COLO668 (cell line): ENCODE data around the gene NHEJ1.
A peak's percentile ranks its signal among the peaks of the same experiment; 100 is the strongest.

Experiments
- DNase-seq: peaks from one replicate; lab custom pipeline; 2025; ENCODE audit not compliant: unreplicated experiment; lab: John Stamatoyannopoulos, UW

Gene NHEJ1

DNA sequence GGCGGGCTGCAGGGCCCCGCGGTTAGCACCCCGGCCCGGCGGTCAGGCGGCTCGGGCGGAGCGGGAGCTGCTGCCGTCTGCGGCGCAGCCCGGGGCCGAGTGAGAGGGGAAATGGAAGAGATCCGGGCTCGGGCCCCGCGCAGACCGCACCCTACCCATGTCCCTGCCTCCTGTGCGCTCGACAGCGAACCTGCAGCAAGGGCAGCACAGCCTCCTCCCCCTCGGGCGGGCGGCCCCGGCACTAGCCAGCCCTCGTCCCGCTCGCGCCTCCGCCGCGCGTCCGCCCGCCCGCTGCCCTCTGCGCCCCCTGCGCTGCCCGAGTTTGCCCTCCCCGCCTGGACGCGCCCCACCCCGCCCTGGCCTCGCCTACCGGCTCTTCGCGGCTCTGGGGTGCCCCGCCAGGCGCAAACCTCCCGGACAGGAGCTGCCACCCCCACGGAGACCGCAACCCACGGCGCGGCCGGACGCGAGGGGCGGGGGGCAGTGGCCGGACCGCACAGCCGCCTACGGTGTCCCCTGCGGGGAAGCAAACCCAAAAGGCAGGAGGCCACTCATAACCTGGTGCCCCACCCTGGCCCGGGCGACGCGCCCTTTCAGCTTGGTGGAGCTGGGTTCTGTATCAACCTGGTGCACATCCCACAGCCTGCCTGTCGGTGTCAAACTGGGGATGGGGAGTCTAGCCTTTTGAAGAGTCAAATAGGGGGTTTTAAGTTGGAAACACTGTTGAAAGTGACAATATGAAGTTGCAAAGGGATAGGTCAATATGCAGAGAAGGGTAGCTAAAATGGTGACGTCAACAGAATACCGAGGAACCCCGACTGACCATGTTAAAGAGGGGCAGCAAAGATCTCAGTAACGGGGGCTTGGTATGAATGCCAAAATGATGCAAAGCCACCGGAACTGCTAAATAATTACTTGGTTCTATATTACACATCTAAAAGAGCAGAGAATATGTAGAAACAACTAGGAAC is 99.5 kb downstream of the NHEJ1 start, which contains the start of gene IHH:
TSS of gene IHH (minus strand) at position 101 of the 971 bp plus-strand sequence. CDS start 454 bp downstream, outside the sequence.
- DNase-seq = peak; percentile 67

DNA sequence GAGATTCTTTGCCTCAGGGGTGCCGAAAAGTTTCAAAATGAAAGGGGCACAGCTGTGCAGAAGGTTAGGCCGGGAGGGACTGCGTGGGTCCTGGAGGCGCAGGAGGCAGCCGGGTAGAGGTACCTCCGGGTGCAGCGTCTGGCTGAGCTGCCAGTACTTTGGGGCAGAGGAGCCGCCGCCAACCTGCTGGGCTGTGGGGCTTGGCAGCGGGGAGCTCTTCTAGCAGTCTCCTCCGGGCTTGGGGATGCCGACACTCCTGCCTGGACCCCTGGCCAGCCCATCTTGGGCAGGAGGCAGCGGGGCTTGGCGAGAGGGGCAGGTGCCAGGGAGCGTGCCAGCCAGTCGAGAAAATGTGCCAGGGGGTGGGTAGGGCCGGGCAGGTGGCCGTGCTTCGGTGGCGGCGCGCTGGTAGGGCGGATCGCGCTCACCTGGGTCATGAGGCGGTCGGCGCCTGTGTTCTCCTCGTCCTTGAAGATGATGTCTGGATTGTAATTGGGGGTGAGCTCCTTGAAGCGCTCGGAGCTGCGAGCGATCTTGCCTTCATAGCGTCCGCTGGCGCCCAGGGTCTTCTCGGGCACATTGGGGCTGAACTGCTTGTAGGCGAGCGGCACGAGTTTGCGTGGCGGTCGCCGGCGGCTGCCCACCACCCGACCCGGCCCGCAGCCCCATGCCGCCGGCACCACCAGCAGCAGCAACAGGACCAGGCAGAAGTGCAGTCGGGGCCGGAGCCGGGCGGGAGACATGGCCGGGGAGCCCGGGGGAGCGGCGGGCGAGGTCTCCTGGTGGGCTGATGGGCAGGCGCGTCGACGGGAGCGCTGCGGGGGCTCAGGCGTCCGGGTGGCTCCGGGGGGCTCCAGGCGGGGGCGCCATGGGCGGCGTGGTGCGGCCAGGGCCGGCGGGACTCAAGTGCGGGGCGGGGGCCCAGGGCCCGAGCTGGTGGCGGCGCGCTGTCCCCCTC is 100.6 kb downstream of the NHEJ1 start:
- DNase-seq = peak; percentile 68

- DNase-seq = peak; percentile 54
These were observed 101.3 kb downstream of the NHEJ1 start for GRCh38 chr2:219059375-219059724.

GRCh38 chr2:219058541-219059374 is 101.9 kb downstream of the NHEJ1 start:
- peak; percentile 64 for DNase-seq

DNA sequence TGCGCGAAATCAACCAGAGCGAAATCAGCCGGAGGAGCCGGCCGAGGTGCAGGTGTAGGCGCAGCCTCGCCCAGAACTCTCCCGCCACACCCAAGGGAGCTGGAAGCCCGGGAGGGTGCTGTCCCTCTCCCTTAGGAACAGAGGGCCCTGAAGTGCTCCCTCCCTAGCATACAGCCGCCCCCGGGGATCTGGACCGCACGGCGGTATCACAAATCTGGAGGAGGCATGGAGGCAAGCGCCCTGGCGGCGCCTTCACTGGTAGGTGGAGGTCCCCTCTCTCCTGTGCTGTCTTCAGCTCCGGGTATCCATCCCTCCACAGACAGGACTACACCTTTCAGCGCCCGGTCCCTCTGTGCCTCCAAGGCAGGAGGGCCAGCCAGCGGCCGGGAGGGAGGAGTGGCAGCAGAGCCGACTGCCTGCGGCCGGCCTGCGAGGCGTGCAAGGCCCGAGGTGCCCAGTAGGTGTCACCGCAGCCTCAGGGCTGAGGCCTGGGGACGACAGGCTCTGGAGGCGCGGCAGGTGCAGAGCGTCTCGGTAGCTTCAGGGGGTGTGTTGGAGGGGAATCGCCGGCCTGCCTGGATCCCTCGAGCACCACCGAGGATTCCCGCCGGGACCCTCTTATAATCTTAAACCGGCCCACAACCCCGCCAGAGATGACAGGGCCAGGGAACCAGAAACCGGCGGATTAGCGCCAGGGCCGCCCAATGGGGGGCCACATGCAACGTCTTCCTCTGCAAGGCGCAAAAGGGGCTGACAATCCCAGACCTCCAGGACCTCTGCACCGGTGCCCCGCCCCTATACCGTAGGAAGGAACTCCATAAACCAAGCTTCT is 102.7 kb downstream of the NHEJ1 start:
- DNase-seq = peak; percentile 89

GRCh38 chr2:219056896-219057708 is 103.5 kb downstream of the NHEJ1 start:
- no peak for DNase-seq

DNA sequence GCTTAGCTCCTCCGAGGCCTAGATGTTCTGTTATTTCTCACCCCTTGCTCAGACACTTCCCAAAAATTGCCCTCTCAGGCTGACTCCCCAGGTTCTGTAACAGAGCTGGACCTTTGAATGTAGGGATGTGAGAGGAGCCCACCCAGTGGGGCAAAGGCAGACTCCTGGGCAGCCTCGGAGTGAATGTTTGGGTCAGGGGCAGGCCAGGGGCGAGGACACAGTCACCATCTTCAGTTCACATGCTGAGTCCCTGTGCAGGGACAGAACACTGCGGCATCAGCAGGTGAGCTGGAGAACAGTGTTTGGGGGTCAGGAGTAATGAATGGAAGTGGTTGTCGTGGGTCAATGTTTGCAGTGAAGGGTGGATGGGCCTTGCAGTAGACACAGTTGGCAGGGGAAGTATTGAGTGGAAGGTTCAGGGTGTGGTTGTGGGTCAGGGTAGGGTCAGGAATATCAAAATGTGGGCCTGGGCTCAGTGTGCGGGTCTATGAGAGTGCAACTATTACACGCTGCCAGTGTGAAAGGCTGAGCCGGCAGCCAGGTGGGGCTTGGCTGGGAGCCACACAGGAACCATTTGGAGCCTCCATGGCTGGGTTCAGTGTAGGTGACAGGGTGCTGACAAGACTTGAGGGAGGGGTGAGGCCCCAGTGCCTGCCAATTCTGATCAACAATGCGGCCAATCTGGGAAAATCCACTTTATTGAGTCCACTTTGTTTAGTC is 104.3 kb downstream of the NHEJ1 start:
- DNase-seq = no peak

DNA sequence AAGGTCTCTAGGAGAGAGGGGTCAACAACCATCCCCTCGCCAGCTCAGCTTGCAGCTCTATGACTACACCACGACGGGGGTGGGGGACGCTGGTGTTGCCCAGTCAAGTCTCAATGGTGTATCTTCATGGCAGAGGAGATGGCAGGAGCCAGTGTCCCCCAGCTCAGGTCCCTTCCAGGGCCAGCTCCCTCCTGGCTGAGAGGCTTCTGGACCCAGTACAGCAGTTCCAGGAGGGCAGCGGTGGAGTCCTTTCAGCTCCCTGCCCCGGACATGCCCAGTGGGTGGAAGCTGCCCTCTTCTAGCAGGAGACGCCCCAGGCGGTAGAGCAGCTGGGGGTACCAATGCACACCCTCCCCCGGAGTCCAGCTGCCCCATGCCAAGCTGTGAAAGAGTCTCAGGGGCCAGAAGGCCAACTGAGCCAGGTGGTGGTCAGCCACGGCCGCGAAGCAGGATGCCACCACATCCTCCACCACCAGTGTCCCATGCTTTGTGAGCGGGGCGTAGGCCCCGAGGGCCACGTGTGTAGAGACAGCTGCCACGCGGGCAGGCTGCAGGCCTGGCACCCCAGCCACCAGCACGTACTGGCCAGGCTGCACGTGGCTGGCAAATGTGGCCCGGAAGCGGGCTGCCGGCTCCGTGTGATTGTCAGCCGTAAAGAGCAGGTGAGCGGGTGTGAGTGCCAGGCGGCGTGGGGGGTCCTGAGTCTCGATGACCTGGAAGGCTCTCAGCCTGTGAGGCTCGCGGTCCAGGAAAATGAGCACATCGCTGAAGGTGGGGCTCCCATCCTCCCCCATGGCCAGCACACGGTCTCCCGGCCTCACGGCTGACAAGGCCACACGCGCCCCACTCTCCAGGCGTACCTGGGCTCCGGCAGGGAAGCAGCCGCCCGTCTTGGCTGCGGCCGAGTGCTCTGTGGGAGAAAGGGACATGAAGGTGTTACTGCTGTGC is 105.4 kb downstream of the NHEJ1 start:
- no peak for DNase-seq

GRCh38 chr2:219049282-219049681 is 111.3 kb downstream of the NHEJ1 start:
- no peak for DNase-seq

DNA sequence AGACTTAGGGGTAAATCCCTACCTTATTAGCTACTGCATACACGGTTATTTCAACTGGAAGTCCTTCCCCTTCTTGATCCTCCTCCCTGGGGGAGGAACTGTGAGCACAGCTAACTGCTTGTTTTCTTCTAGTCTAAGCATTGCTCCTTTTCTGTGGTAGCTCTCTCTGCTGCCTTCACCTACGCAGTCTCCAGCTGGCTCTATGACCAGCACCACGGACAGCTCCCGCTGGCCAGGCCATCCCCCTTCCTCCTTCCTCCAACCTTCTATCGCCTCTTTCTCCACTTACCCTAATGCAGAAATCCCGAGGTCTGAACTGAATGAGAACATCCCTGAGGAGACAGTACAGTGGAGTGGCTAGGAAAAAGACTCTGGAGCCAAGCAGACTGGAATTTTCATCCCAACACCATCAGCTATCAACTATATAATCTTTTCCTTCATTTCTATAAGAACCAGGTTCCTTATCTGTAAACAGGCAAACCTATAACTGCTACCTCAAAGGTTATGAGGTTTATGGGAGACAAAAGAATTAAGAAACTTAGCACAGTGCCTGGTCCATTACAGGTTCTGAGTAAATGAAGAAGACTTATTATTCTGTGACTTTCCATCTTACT is 114.6 kb downstream of the NHEJ1 start:
- no peak for DNase-seq

- DNase-seq = no peak
These were observed 117.9 kb downstream of the NHEJ1 start for GRCh38 chr2:219042750-219043149.

GRCh38 chr2:219042157-219042556 is 118.5 kb downstream of the NHEJ1 start:
- DNase-seq = no peak

- peak; percentile 53 for DNase-seq
These were observed 119.4 kb downstream of the NHEJ1 start, which contains the start of gene CFAP65 for GRCh38 chr2:219041252-219041651. Gene CFAP65, minus strand, starts transcription at chr2:219041516. Its CDS starts 2,468 bp downstream, at chr2:219039048.

DNA sequence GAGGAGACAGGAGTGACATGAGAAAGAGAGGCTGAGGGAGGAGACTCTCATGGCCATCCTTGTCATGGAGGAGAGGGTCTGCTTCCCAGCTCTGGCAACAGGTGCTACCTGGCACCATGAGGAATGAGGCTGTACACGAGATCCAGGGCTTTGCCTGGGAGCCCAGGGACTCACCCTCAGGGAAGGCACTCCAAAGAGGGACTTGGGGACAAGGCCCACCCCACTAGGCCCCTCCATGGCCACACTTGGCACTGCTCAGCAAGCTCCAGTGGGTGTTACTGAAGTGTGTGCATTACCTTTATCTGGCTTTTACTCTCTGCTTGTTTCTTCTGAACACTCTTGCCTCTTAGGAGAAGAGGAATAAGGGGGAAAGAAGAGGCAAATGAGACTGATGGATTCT is 122.0 kb downstream of the NHEJ1 start:
- DNase-seq = no peak

GRCh38 chr2:219037783-219038499 is 122.7 kb downstream of the NHEJ1 start:
- no peak for DNase-seq

- no peak for DNase-seq
These were observed 124.7 kb downstream of the NHEJ1 start for GRCh38 chr2:219035942-219036341.
